Suprapubic skin (tissue), 4 donors: ENCODE data around the gene CACNA2D3.

Experiments used
- CTCF ChIP-seq, 2 donors: fragments of 200-600 bp in 1 of 2; fragments of 450-650 bp in 1 of 2; sonication (generic) in 1 of 2; IDR thresholded peaks; one replicate each; pipeline ENCODE4 v1.5.1; 2016 to 2019; ENCODE audit warnings: antibody characterized with exemption in 2 of 2, mild to moderate bottlenecking in 1 of 2, moderate library complexity in 1 of 2
- EP300 ChIP-seq: sonication (generic); formaldehyde crosslinking; IDR thresholded peaks from one replicate; pipeline ENCODE4 v1.6.1; 2017; ENCODE audit warnings: antibody characterized with exemption
- POLR2A ChIP-seq, 2 donors: fragments of 450-650 bp; IDR thresholded peaks; one replicate each; pipeline ENCODE4 v1.6.1; 2017; ENCODE audit warnings: antibody characterized with exemption in 2 of 2, mild to moderate bottlenecking in 2 of 2, moderate library complexity in 2 of 2
- POLR2AphosphoS5 ChIP-seq, 3 donors: sonication (generic); formaldehyde crosslinking; IDR thresholded peaks; one replicate each; pipeline ENCODE4 v1.6.1; 2017; ENCODE audit warnings: antibody characterized with exemption in 3 of 3

GRCh38 chr3:55077726-55078125 lies 955.4 kb downstream of the CACNA2D3 start:
- TF ChIP-seq CTCF (IDR thresholded peaks at IDR 0.05), result no peak
- TF ChIP-seq POLR2AphosphoS5 (IDR thresholded peaks at IDR 0.05), result no peak
- TF ChIP-seq POLR2A (IDR thresholded peaks at IDR 0.05), result no peak
- TF ChIP-seq EP300, result no peak
